ENCODE results near the gene KRT13. TPM values are rescaled to one million over a fixed set of nuclear protein-coding genes. Genes with fewer than 3 reads are reported as not detected.

KRT13 gene
- total RNA-seq, 4 donors from 2014 or later: 1.5 to 6.4 (median 3.0) TPM

- intact Hi-C loops (cut with DNase I; ENCODE audit: low total_unique reads): no loop called here
- no peaks in the 10 kb centered on the region for H3K9me3 ChIP-seq
- no peak overlapping the region for H3K27ac ChIP-seq
- H3K4me3 ChIP-seq: no peak overlapping the region
- no peaks in the 10 kb centered on the region for H3K27me3 ChIP-seq
- TF ChIP-seq CTCF (IDR thresholded peaks at IDR 0.05): no peak
- no peak for TF ChIP-seq POLR2A (IDR thresholded peaks at IDR 0.05)
- DNase-seq: no peak
- no peaks in the 10 kb centered on the region for H3K36me3 ChIP-seq
- H3K4me1 ChIP-seq: no peaks in the 10 kb centered on the region
Observed at GRCh38 chr17:41476866-41477815, 28.3 kb downstream of the KRT13 start.

- Histone ChIP-seq H3K27me3 (no peaks in the 10 kb centered on the region), H3K4me1 (no peaks in the 10 kb centered on the region), H3K4me3 (no peak overlapping the region), H3K36me3 (no peaks in the 10 kb centered on the region), H3K9me3 (no peaks in the 10 kb centered on the region), H3K27ac (no peak overlapping the region)
- DNase-seq: no peak
- intact Hi-C loops (cut with DNase I; ENCODE audit: low total_unique reads): no loop called here
- no peak for TF ChIP-seq POLR2A (IDR thresholded peaks at IDR 0.05)
- no peak for TF ChIP-seq CTCF (IDR thresholded peaks at IDR 0.05)
Observed at GRCh38 chr17:41475421-41475820, 30.0 kb downstream of the KRT13 start.

GRCh38 chr17:41474863-41475262 lies 30.5 kb downstream of the KRT13 start:
- no peak for DNase-seq
- no peak overlapping the region for H3K27ac ChIP-seq
- no peaks in the 10 kb centered on the region for H3K4me1 ChIP-seq
- intact Hi-C loops (cut with DNase I; ENCODE audit: low total_unique reads): no loop called here
- no peaks in the 10 kb centered on the region for H3K36me3 ChIP-seq
- TF ChIP-seq CTCF (IDR thresholded peaks at IDR 0.05): no peak
- no peak for TF ChIP-seq POLR2A (IDR thresholded peaks at IDR 0.05)
- H3K4me3 ChIP-seq: no peak overlapping the region
- no peaks in the 10 kb centered on the region for H3K27me3 ChIP-seq
- H3K9me3 ChIP-seq: no peaks in the 10 kb centered on the region

GRCh38 chr17:41468346-41468745 lies 37.1 kb downstream of the KRT13 start:
- Histone ChIP-seq H3K4me3 (no peak overlapping the region), H3K4me1 (no peaks in the 10 kb centered on the region), H3K27ac (no peak overlapping the region), H3K9me3 (no peaks in the 10 kb centered on the region), H3K27me3 (no peaks in the 10 kb centered on the region), H3K36me3 (no peaks in the 10 kb centered on the region)
- intact Hi-C loops (cut with DNase I; ENCODE audit: low total_unique reads): no loop called here
- no peak for DNase-seq
- TF ChIP-seq POLR2A (IDR thresholded peaks at IDR 0.05) (no peak), CTCF (IDR thresholded peaks at IDR 0.05) (no peak)

- H3K27ac ChIP-seq: no peak overlapping the region
Observed at GRCh38 chr17:41467561-41467960, 37.9 kb downstream of the KRT13 start.

More at GRCh38 chr17:41467561-41467960, 37.9 kb downstream of the KRT13 start:
- no peaks in the 10 kb centered on the region for H3K4me1 ChIP-seq
- TF ChIP-seq POLR2A (IDR thresholded peaks at IDR 0.05) (no peak), CTCF (IDR thresholded peaks at IDR 0.05) (no peak)
- no peaks in the 10 kb centered on the region for H3K9me3 ChIP-seq
- no peaks in the 10 kb centered on the region for H3K27me3 ChIP-seq
- DNase-seq: no peak
- H3K36me3 ChIP-seq: no peaks in the 10 kb centered on the region
- no peak overlapping the region for H3K4me3 ChIP-seq
- intact Hi-C loops (cut with DNase I; ENCODE audit: low total_unique reads): no loop called here

Measured in uterus (tissue), 4 donors.